ENCODE measurements around the gene SOX4.

DNA sequence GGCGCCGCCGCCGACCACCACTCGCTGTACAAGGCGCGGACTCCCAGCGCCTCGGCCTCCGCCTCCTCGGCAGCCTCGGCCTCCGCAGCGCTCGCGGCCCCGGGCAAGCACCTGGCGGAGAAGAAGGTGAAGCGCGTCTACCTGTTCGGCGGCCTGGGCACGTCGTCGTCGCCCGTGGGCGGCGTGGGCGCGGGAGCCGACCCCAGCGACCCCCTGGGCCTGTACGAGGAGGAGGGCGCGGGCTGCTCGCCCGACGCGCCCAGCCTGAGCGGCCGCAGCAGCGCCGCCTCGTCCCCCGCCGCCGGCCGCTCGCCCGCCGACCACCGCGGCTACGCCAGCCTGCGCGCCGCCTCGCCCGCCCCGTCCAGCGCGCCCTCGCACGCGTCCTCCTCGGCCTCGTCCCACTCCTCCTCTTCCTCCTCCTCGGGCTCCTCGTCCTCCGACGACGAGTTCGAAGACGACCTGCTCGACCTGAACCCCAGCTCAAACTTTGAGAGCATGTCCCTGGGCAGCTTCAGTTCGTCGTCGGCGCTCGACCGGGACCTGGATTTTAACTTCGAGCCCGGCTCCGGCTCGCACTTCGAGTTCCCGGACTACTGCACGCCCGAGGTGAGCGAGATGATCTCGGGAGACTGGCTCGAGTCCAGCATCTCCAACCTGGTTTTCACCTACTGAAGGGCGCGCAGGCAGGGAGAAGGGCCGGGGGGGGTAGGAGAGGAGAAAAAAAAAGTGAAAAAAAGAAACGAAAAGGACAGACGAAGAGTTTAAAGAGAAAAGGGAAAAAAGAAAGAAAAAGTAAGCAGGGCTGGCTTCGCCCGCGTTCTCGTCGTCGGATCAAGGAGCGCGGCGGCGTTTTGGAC is 2.0 kb downstream of the SOX4 start:
- TF ChIP-seq CTCF (IDR thresholded peaks at IDR 0.05; ENCODE audit: low read depth, low read length, poor library complexity, severe bottlenecking): no peak
- no peak for TF ChIP-seq EZH2phosphoT487 (IDR thresholded peaks at IDR 0.05; ENCODE audit: borderline replicate concordance, low read length)

Data from DOHH2 (cell line).